Motor neuron (in vitro differentiated cells): ENCODE data around the gene FAM110A. TPM values are rescaled to one million over a fixed set of nuclear protein-coding genes. Genes with fewer than 3 reads are reported as not detected.
"Not testable (repeated sequence)": the region's sequence is repeated elsewhere in the genome, so short reads cannot be mapped to it uniquely, and the experiment has no call there.

Source experiments
- ATAC-seq, 8 experiments: fragments of 200-7000 bp; cut with Tn5 transposase; replicated peaks in 6 of 8; 2 replicates each; pipeline ENCODE4 v1.8.0; 2021; ENCODE audit warnings: mild to moderate bottlenecking in 8 of 8, moderate library complexity in 8 of 8
- H3K27ac ChIP-seq, 2 donors: fragments of 250-450 bp; sonication (Bioruptor Pico); 2 replicates each; pipeline ENCODE4 v1.9.0; 2021; ENCODE audit warnings: antibody characterized with exemption in 2 of 2, mild to moderate bottlenecking in 2 of 2, moderate library complexity in 1 of 2
- H3K4me1 ChIP-seq, 2 donors: fragments of 250-450 bp; sonication (Bioruptor Pico); replicated peaks in 1 of 2; 2 replicates each; pipeline ENCODE4 v1.6.1; 2021; ENCODE audit warnings: antibody characterized with exemption in 2 of 2, mild to moderate bottlenecking in 2 of 2, moderate library complexity in 1 of 2
- H3K4me3 ChIP-seq, 5 donors: fragments of 250-450 bp; sonication (Bioruptor Pico); 2 replicates each; pipeline ENCODE4 v1.9.0; 2021; ENCODE audit warnings: antibody characterized with exemption in 5 of 5, mild to moderate bottlenecking in 5 of 5, moderate library complexity in 4 of 5
- WGBS, 10 experiments: fragments of 450-650 bp; shearing (Covaris generic); methylation state at CpG; one replicate each; pipeline ENCODE4 v1.0.0; 2022; 5-methylcytosine and 5-hydroxymethylcytosine counted together
- in situ Hi-C, 9 experiments: fragments of 400-800 bp; cut with MboI; loops; one replicate each; pipeline ENCODE4 v1.15.0; 2021; ENCODE audit warnings: low sequenced_read_pairs in 9 of 9, low pct_unique_long_range_greater_than_20kb in 2 of 9; ENCODE audit not compliant: unreplicated experiment in 9 of 9
- total RNA-seq, 8 experiments: library from RNA; unstranded; fragments of 300-600 nt; gene quantifications; 2 replicates each; pipeline versions ENCODE4 v1.2.3 to v1.2.4, GENCODE V29; 2022

The FAM110A gene
- total RNA-seq = 10 to 100 TPM in 1 of 8 experiments, 1 to 10 TPM in 6, under 1 TPM in 1; 0.86 to 14.9 (median 3.5) TPM

DNA sequence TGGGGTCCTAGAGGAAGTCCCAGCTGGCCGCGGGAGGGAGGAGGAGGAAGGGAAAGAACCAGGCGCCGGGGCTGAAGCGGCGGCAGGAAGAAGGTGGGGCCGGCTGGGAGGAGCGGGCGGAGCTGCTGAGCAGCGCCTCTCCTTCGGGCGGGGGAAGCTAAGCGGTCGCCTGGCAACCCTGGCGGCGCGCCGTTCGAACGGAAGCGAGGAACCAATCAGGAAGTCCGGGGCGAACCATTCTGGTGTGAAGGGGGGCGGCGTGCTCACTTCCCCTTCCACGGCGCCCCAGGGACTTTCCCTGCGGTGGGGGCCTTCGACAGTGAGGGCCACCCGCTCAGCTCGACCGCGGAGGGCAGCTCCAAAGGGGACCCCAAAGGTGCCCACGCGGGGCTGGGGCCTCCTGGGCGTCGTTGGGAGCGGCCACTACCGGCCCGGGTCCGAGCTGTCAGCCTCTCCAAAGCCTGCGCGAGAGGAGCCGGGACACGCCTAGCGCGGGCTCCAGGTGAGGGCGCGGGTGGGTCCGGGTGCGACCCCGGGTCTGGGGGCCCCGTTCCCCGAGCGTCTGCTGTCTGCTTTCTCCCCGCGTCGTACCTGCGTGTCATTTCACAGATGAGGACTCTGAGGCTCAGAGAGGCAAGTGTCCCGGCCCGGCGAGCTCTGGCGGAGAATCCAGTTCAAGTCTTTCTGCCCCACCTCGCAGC lies at the start of gene FAM110A:
Gene FAM110A, plus strand, starts transcription at position 266 of the 701 bp plus-strand sequence. CDS start 11,090 bp downstream, outside the sequence.
- H3K27ac ChIP-seq = peak within 1 kb of the TSS; percentile 49 to 91
- peak within 1 kb of the TSS; percentile 52 to 97 (median 82) for H3K4me3 ChIP-seq
- ATAC-seq = peak; percentile 88 to 98 (median 96)
- peaks cover 11 to 13% of the 10 kb centered on the region in 2 donors for H3K4me1 ChIP-seq
- 0% methylated on average over 3 to 14 of the region's 64 CpGs; no CpG with 5 or more reads in 8 of the 10 experiments for WGBS, 10 experiments
- in situ Hi-C loops = no loop called here

DNA sequence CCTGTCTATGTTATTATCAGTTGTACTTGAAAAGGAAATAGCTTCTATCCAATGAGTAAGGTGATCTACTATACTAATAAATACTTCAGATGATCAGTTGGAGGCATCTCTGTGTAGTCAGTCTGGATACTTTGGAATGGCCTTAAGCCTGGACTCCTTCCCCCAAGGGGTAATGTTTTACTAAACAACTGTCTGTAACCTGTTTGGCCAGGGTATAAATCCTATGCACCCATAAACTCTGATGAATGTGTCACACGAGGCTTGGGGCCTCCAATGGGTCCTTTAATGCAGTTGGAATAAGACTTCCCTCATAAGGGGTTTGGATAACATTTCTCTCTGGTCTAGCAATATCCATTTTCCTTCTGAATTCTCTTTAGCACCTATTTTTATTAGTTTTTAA lies 45.7 kb upstream of the FAM110A start:
- no peak overlapping the region for H3K27ac ChIP-seq
- 0 to 60% (median 37%) methylated on average over 1 of the region's 1 CpG; no CpG with 5 or more reads in 4 of the 10 experiments for WGBS, 10 experiments

DNA sequence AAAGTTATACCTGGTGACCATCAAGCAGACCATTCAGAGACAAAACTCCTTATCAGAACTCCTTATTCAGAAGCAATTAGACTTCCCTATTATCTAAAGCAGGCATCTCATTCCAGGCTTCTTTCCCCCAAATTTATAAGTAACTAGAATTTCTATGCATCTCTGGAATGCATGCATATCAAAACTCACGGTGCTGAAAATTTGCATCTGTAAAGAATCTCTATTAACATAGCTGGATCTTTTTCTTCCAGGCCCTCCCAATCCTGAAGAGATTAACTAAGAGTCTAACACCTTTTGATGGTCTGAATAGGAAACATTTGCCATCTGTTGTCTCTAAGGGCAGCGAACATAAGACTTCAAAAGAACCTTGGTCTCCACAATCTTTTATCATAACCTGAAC lies 42.5 kb upstream of the FAM110A start:
- Histone ChIP-seq H3K4me3 (no peak overlapping the region), H3K4me1 (peaks cover 2 to 5% of the 10 kb centered on the region in 2 donors), H3K27ac (no peak overlapping the region)
- 0 to 100% (median 11%) methylated on average over 1 to 2 of the region's 2 CpGs; no CpG with 5 or more reads in 2 of the 10 experiments for WGBS, 10 experiments
- peak in 1 of 8 experiments; percentile 43 for ATAC-seq
- in situ Hi-C loops = no loop called here

More for the DNA sequence above, 45.7 kb upstream of the FAM110A start:
- no peak for ATAC-seq
- no peak overlapping the region for H3K4me3 ChIP-seq
- peaks cover 2 to 5% of the 10 kb centered on the region in 2 donors for H3K4me1 ChIP-seq
- in situ Hi-C loops = no loop called here

DNA sequence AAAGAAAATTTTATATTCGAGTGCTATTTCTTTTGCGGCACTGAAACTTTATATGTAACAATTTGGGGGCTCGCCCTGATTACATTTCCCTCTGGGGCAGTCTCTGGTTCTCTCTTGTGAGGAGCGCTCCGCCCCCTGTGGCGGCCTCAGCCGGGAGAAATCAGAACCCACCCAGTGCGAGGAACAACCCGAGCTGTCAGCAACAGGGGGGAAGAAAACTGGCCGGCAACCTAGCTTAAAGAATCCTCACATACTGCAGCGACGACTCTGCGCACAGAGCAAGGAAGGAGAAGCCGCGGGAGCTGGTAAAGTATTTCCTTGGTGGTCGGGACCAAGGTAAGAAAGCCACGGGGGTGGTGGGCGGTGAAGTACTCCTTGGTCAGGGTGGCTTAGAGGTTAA lies 41.3 kb upstream of the FAM110A start:
- 28 to 92% (median 80%) methylated on average over 1 to 13 of the region's 18 CpGs; no CpG with 5 or more reads in 3 of the 10 experiments for WGBS, 10 experiments
- Histone ChIP-seq H3K4me3 (no peak overlapping the region), H3K4me1 (peaks cover 2 to 5% of the 10 kb centered on the region in 2 donors), H3K27ac (no peak overlapping the region)
- no peak for ATAC-seq
- in situ Hi-C loops = no loop called here

DNA sequence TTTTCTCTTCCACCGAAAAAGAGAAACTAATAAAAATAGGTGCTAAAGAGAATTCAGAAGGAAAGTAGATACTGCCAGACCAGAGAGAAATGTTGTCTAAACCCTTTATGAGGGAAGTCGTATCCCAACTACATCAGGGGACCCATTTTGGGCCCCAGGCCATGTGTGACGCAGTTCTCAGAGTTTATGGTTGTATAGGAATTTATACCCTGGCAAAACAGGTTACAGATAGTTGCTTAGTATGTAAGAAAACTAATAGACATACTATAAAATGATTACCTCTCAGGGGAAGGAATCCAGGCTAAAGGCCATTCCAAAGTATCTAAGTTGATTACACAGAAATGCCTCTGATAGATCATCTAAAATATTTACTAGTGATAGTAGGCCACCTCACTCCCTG lies 36.6 kb upstream of the FAM110A start:
- Histone ChIP-seq H3K27ac (no peak overlapping the region), H3K4me3 (no peak overlapping the region), H3K4me1 (no peaks in the 10 kb centered on the region)
- in situ Hi-C loops = no loop called here
- WGBS, 10 experiments = 37 to 100% (median 87%) methylated on average over 1 to 3 of the region's 3 CpGs; no CpG with 5 or more reads in 2 of the 10 experiments
- ATAC-seq = no peak

DNA sequence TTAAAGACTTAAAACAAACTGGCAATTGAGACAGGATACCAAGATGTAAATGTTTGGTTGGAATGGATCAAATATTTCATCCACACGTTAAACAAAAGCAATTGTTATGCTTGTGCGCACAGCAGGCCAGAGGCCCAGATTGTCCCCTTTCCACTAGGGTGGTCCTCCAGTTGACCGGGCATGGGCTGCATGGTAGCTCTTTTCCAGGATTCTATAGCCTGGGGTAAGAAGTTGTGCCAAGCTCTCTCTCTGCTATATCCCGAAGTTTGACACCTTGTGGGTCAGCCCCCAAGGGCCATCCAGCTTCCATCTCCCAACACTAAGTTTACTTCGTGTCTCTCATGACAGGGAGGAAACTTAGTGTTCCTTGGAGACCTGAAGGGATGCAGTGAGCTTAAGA lies 34.8 kb upstream of the FAM110A start:
- 6 to 60% (median 40%) methylated on average over 1 to 3 of the region's 5 CpGs; no CpG with 5 or more reads in 5 of the 10 experiments for WGBS, 10 experiments
- not testable (repeated sequence) for ATAC-seq

DNA sequence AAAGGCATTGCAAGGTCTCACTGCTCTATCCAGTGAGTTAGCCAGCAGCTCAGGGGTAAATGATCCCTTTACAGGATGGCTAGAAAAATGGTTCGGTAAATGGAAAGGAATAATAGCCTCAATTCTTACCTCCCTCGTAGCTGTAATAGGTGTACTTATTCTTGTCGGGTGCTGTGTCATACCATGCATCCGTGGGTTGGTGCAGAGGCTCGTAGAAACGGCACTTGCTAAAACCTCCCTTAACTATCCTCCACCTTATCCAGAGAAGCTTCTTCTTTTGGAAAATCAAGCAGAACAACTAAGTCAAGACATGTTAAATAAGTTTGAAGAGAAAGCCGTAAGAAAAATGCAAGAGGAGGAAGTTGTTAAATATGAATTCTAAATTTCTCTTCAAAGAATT lies 33.5 kb upstream of the FAM110A start:
- ATAC-seq, H3K4me1 ChIP-seq, H3K4me3 ChIP-seq, H3K27ac ChIP-seq: not testable (repeated sequence)
- WGBS, 10 experiments = 0 to 100% (median 80%) methylated on average over 1 to 3 of the region's 7 CpGs; no CpG with 5 or more reads in 1 of the 10 experiments
- in situ Hi-C loops = loop anchor here in 6 of 9 experiments (25.0 kb wide), 3 partner anchors 162 to 412 kb away; partner anchors contain the start of genes C20orf202 (in 3 of the 6) and PSMF1 (in 1 of the 6)

More for the DNA sequence above, 34.8 kb upstream of the FAM110A start:
- H3K4me3 ChIP-seq, H3K4me1 ChIP-seq, in situ Hi-C loops, H3K27ac ChIP-seq: not testable (repeated sequence)

DNA sequence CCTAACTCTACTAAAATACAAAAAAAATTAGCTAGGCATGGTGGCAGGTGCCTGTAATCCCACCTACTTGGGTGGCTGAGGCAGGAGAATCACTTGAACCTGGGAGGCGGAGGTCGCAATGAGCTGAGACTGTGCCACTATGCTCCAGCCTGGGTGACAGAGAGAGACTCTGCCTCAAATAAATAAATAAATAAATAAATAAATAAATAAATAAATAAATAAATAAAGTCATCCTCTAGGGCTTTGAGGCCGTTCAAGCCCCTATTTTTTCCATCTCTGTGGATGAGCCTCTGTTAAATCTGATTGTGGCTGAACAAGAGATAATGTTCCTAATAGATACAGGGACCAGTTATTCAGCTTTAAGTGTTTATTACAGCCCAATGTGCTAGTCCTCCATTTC lies 31.8 kb upstream of the FAM110A start:
- H3K27ac ChIP-seq = no peak overlapping the region
- in situ Hi-C loops = loop anchor here in 6 of 9 experiments (25.0 kb wide), 3 partner anchors 161 to 411 kb away; partner anchors contain the start of genes C20orf202 (in 3 of the 6) and PSMF1 (in 1 of the 6)
- WGBS, 10 experiments = 0 to 83% (median 43%) methylated on average over 1 to 3 of the region's 3 CpGs; no CpG with 5 or more reads in 3 of the 10 experiments
- ATAC-seq = no peak
- H3K4me3 ChIP-seq = no peak overlapping the region
- H3K4me1 ChIP-seq = no peaks in the 10 kb centered on the region

DNA sequence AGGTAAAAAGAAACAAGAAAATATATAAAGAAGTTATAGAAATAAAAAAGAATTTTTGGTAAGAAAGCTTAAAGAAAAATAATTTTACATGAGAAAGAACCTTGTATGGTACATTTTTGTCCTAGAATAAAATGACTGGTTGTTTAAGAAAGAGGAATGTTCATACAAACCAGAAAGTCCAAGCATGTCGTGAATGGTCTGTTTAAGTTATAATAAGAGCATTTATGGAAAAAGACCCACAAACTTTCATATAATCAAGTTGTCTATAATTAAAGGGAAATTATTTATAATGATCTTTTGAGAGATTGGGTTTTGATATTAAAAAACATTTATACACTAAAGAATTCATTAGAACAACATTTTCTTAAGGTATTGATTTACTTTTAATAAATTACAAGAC lies 27.8 kb upstream of the FAM110A start:
- Histone ChIP-seq H3K27ac (no peak overlapping the region), H3K4me1 (no peaks in the 10 kb centered on the region), H3K4me3 (no peak overlapping the region)
- ATAC-seq = no peak
- 0 to 32% (median 10%) methylated on average over 1 of the region's 1 CpG; no CpG with 5 or more reads in 2 of the 10 experiments for whole genome bisulfite sequencing, 10 experiments
- in situ Hi-C loops = loop anchor here in 6 of 9 experiments (25.0 kb wide), 3 partner anchors 157 to 407 kb away; partner anchors contain the start of genes C20orf202 (in 3 of the 6) and PSMF1 (in 1 of the 6)

DNA sequence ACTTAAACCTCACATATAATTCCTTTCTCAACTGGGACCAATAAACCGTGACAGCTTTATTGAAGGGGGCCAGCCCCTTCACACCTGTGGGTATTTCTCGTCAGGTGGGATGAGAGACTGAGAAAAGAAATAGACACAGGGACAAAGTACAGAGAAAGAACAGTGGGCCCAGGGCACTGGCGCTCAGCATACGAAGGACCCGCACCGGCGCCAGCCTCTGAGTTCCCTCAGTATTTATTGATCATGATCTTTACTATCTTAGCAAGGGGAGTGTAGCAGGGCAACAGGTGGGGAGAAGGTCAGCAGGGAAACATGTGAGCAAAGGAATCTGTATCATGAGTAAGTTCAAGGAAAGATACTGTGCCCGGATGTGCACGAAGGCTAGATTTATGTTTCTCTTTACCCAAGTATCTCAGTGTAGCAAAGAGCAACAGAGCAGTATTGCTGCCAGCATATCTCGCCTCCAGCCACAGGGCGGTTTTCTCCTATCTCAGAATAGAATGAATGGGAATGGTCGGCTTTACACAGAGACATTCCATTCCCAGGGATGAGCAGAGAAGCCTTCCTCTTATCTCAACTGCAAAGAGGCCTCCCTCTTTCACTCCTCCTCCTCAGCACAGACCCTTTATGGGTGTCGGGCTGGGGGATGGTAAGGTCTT lies 21.6 kb upstream of the FAM110A start:
- in situ Hi-C loops = loop anchor here (10.0 to 25.0 kb wide), 5 partner anchors 143 to 400 kb away; partner anchors contain the start of genes C20orf202 (in 3 of the 9) and PSMF1 (in 2 of the 9)

DNA sequence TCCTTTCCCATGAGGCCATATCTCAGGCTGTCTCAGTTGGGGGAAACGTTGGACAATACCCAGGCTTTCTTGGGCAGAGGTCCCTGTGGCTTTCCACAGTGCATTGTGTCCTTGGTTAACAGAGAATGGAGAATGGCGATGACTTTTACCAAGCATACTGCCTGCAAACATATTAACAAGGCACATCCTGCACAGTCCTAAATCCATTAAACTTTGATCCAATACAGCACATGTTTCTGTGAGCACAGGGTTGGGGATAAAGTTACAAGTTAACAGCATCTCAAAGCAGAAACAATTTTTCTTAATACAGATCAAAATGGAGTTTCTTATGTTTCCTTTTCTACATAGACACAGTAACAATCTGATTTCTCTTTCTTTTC lies 21.1 kb upstream of the FAM110A start:
- not testable (repeated sequence) for ATAC-seq, H3K4me3 ChIP-seq, H3K27ac ChIP-seq, H3K4me1 ChIP-seq
- in situ Hi-C loops = loop anchor here (10.0 to 25.0 kb wide), 5 partner anchors 142 to 400 kb away; partner anchors contain the start of genes C20orf202 (in 3 of the 9) and PSMF1 (in 2 of the 9)
- 50 to 100% (median 86%) methylated on average over 1 of the region's 2 CpGs; no CpG with 5 or more reads in 7 of the 10 experiments for WGBS, 10 experiments

More for the DNA sequence above, 21.6 kb upstream of the FAM110A start:
- not testable (repeated sequence) for H3K4me1 ChIP-seq, H3K4me3 ChIP-seq, ATAC-seq, H3K27ac ChIP-seq
- 55 to 100% (median 80%) methylated on average over 1 to 10 of the region's 13 CpGs; no CpG with 5 or more reads in 1 of the 10 experiments for WGBS, 10 experiments

DNA sequence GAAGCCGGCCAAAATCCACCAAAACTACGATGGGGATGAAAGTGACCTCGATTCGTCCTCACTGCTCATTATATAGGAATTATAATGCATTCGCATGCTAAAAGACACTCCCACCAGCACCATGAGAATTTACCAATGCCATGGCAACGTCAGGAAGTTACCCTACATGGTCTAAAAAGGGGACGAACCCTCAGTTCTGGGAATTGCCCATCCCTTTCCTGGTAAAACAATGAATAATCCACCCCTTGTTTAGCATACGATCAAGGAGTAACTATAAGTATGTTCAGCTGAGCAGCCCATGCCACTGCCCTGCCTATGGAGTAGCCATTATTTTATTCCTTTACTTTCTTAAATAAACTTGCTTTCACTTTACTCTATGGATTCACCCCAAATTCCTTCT lies 20.1 kb upstream of the FAM110A start:
- H3K4me3 ChIP-seq = no peak overlapping the region
- no peak overlapping the region for H3K27ac ChIP-seq
- H3K4me1 ChIP-seq = no peaks in the 10 kb centered on the region
- ATAC-seq = peak in 4 of 8 experiments; percentile 17 to 92 (median 88)
- in situ Hi-C loops = loop anchor here (10.0 to 25.0 kb wide), 5 partner anchors 141 to 399 kb away; partner anchors contain the start of genes C20orf202 (in 3 of the 9) and PSMF1 (in 2 of the 9)
- 0 to 81% (median 59%) methylated on average over 1 to 8 of the region's 8 CpGs; no CpG with 5 or more reads in 2 of the 10 experiments for WGBS, 10 experiments
